Heart left ventricle (tissue), 16 donors: ENCODE data around the gene CDH13. TPM values are rescaled to one million over a fixed set of nuclear protein-coding genes. Genes with fewer than 3 reads are reported as not detected.

Experiments used
- ATAC-seq, 4 donors: fragments of 200-7000 bp; cut with Tn5 transposase; one replicate each; pipeline ENCODE4 v1.9.1; 2020 to 2022; ENCODE audit warnings: moderate library complexity in 4 of 4, mild to moderate bottlenecking in 3 of 4, moderate number of reproducible peaks in 1 of 4
- DNase-seq, 5 donors: peaks; one replicate each; pipeline ENCODE4 v3.0.0-alpha.2; 2020
- H3K27ac ChIP-seq, 12 donors: fragments of 200-600 bp; sonication (generic) in 4 of 12; one replicate each; pipeline versions ENCODE4 v1.5.0 to v1.8.0; 2016 to 2022; ENCODE audit warnings: mild to moderate bottlenecking in 2 of 12
- H3K27me3 ChIP-seq, 9 donors: fragments of 200-600 bp; sonication (generic) in 2 of 9; one replicate each; pipeline versions ENCODE4 v1.5.1 to v1.8.0; 2016 to 2022; ENCODE audit warnings: mild to moderate bottlenecking in 3 of 9
- H3K36me3 ChIP-seq, 9 donors: fragments of 200-600 bp; sonication (generic) in 2 of 9; one replicate each; pipeline versions ENCODE4 v1.5.0 to v1.8.0; 2018 to 2022; ENCODE audit warnings: mild to moderate bottlenecking in 2 of 9
- H3K4me1 ChIP-seq, 12 donors: fragments of 200-600 bp; sonication (generic) in 4 of 12; one replicate each; pipeline versions ENCODE4 v1.5.0 to v1.8.0; 2016 to 2022; ENCODE audit warnings: mild to moderate bottlenecking in 3 of 12
- H3K4me3 ChIP-seq, 12 donors: fragments of 200-600 bp; sonication (generic) in 4 of 12; one replicate each; pipeline versions ENCODE4 v1.5.0 to v1.8.0; 2017 to 2022; ENCODE audit warnings: mild to moderate bottlenecking in 9 of 12, moderate library complexity in 4 of 12
- H3K9me3 ChIP-seq, 12 donors: fragments of 200-600 bp; sonication (generic) in 4 of 12; one replicate each; pipeline versions ENCODE4 v1.5.0 to v1.8.0; 2016 to 2022; ENCODE audit warnings: mild to moderate bottlenecking in 1 of 12
- POLR2A ChIP-seq, 2 donors: fragments of 450-650 bp; IDR thresholded peaks; one replicate each; pipeline ENCODE4 v1.6.1; 2017; ENCODE audit warnings: antibody characterized with exemption in 2 of 2, mild to moderate bottlenecking in 2 of 2, moderate library complexity in 2 of 2
- WGBS, 4 donors: extraction: QIAGEN DNeasy Blood & Tissue Kit in 2 of 4; methylation state at CpG; one replicate each; pipeline versions ENCODE4 v1.1.5 to v1.1.7; 2013 to 2018; 5-methylcytosine and 5-hydroxymethylcytosine counted together
- intact Hi-C, 10 donors: fragments of 100-400 bp; cut with DNase I; formaldehyde crosslinking; loops; one replicate each; pipeline versions ENCODE4 v1.11.1 to v1.14.2; 2022
- polyA plus RNA-seq, 2 donors: library from polyadenylated mRNA; stranded (reverse); fragments of 200-250 nt; gene quantifications; one replicate each; pipeline ENCODE4 v1.2.3, GENCODE V29; 2013
- total RNA-seq, 9 donors: library from RNA; depleted of rRNA in 2 of 9; stranded (reverse); fragments of >200 nt in 2 of 9; fragmentation: NEBNext Ultra II Directional in 3 of 9; extraction: Animal tissue kit (Norgen Biotek cat#: 25700) in 3 of 9; gene quantifications; one replicate each; pipeline versions ENCODE4 v1.1.0 to v1.2.4, GENCODE V29; 2016 to 2023
- TF ChIP-seq, protein P1 (sequence below), 12 donors: fragments of 200-600 bp; sonication (generic) in 4 of 12; IDR thresholded peaks; one replicate each; pipeline versions ENCODE4 v1.5.0 to v1.8.0; 2018 to 2022; ENCODE audit warnings: antibody characterized with exemption in 12 of 12, mild to moderate bottlenecking in 5 of 12
- donor health status: ischemic (EF 13 %, LVEDD 7.1; RV severe dilation, severe dysfunction).
- donor health status: healthy with polysubstance abuse.
- donor health status: DM: no; HTN: yes; CAD: no.
- donor health status: DM: no; HTN: no; CAD: no.
- donor health status: ischemic (EF 25% LVEDD 6.9; RV normal size, moderate dysfunction).
- donor health status: ischemic (EF 25% LVEDD 5.7; RV mildly dilated, moderate dysfunction).
- donor health status: healthy.
- donor health status: DM: yes; HTN: yes; CAD: no.
- donor health status: ischemic (EF 35%, LVEDD 5.7; RV mildly dilated, moderate dysfunction).
- donor health status: nonischemic (EF 11% LVEDD 7.7; RV severe dilation, severe dysfunction).
- donor health status: DM: yes; HTN: yes; CAD: no.
- donor health status: PGD.
- donor health status: ischemic (EF 29% LVEDD 5.4; RV normal size, mild dysfunction).
- donor health status: nonischemic (EF 23%, LVEDD 6.1; RV moderate dilation, normal function).

CDH13 gene
- total and polyA plus RNA-seq, 11 donors, result 15.0 to 172 (median 137) TPM

DNA sequence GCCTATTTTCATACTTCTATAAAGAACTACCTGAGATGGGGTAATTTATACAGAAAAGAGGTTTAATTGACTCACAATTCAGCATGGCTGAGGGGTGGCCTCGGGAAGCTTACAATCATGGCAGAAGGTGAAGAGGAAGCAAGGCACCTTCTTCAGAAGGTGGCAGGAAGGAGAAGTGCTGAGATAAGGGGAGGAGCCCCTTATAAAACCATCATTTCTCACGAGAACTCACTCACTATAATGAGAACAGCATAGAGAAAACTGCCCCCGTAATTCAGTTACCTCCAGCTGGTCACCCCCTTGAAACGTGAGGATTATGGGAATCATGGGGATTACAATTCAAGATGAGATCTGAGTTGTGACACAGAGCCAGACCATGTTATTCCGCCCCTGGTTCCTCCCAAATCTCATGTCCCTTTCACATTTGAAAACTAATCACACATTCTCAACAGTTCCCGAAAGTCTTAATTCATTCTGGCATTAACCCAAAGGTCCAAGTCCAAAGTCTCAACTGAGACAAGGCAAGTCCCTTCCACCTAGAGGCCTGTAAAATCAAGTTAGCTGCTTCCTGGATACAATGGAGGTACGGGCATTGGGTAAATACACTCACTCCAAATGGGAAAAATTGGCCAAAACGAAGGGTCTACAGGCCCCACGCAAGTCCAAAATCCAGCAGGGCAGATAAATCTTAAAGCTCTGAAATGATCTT is 237.7 kb downstream of the CDH13 start:
- ATAC-seq, result no peak
- H3K36me3 ChIP-seq, result peaks cover 0 to 3% (median 0%) of the 10 kb centered on the region in 9 donors
- H3K27ac ChIP-seq, result no peak overlapping the region
- TF ChIP-seq, protein P1, sequence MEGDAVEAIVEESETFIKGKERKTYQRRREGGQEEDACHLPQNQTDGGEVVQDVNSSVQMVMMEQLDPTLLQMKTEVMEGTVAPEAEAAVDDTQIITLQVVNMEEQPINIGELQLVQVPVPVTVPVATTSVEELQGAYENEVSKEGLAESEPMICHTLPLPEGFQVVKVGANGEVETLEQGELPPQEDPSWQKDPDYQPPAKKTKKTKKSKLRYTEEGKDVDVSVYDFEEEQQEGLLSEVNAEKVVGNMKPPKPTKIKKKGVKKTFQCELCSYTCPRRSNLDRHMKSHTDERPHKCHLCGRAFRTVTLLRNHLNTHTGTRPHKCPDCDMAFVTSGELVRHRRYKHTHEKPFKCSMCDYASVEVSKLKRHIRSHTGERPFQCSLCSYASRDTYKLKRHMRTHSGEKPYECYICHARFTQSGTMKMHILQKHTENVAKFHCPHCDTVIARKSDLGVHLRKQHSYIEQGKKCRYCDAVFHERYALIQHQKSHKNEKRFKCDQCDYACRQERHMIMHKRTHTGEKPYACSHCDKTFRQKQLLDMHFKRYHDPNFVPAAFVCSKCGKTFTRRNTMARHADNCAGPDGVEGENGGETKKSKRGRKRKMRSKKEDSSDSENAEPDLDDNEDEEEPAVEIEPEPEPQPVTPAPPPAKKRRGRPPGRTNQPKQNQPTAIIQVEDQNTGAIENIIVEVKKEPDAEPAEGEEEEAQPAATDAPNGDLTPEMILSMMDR (IDR thresholded peaks at IDR 0.05), result no peak
- no peaks in the 10 kb centered on the region for H3K27me3 ChIP-seq
- no peak overlapping the region for H3K4me3 ChIP-seq
- H3K4me1 ChIP-seq, result peaks cover 0 to 13% (median 0%) of the 10 kb centered on the region in 12 donors
- H3K9me3 ChIP-seq, result peaks cover 0 to 5% (median 0%) of the 10 kb centered on the region in 12 donors
- no peak for DNase-seq
- intact Hi-C loops, result loop anchor here in 1 of 10 donors (10.0 kb wide), 1 partner anchor 60 kb away; no protein-coding TSS in a partner anchor
- WGBS, 4 donors, result 92 to 96% (median 94%) methylated on average over 9 of the region's 9 CpGs

DNA sequence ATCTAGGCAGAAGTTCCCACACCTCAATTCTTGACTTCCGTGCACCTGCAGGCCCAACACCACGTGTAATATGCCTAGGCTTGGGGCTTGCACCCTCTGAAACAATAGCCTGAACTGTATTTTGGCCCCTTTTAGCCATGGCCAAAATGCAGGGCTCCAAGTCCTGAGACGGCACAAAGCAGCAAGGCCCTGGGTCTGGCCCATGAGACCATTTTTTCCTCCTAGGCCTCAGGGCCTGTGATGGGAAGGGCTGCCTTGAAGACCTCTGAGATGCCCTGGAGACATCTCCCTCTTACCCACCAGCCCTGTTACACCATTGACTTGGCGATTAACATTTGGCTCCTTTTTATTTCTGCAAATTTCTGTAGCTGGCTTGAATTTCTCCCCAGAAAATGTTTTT is 238.6 kb downstream of the CDH13 start:
- Histone ChIP-seq H3K9me3 (peaks cover 0 to 5% (median 0%) of the 10 kb centered on the region in 12 donors), H3K4me3 (no peak overlapping the region), H3K4me1 (peaks cover 0 to 13% (median 0%) of the 10 kb centered on the region in 12 donors), H3K27me3 (no peaks in the 10 kb centered on the region), H3K27ac (no peak overlapping the region), H3K36me3 (no peaks in the 10 kb centered on the region)
- TF ChIP-seq POLR2A (IDR thresholded peaks at IDR 0.05), result no peak
- TF ChIP-seq, protein P1 (IDR thresholded peaks at IDR 0.05), result no peak
- no peak for ATAC-seq
- 83 to 88% (median 83%) methylated on average over 4 of the region's 4 CpGs for WGBS, 4 donors
- intact Hi-C loops, result loop anchor here in 1 of 10 donors (10.0 kb wide), 1 partner anchor 59 kb away; no protein-coding TSS in a partner anchor
- no peak for DNase-seq

DNA sequence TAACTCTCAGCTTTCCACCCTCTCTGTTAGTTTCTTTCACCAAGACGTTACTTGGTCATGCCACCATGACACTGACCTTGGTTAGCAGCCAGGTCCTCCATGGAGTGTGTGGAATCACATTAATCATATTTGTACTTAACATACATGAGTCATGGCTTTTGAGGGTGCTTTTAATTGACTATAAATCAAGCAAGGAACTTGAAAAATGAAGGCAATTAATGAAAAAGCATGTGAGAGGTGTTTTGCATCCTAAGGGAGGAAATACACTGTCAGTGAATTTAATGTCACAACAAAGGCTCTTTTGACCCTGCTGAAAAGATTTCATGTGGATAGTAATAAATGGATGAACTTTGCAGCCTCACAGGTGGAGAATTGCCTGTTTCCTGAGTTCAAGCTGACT is 240.7 kb downstream of the CDH13 start:
- no peak overlapping the region for H3K4me3 ChIP-seq
- 54 to 76% (median 64%) methylated on average over 1 of the region's 1 CpG for WGBS, 4 donors
- peaks cover 0 to 16% (median 5%) of the 10 kb centered on the region in 12 donors for H3K9me3 ChIP-seq
- H3K4me1 ChIP-seq, result peaks cover 0 to 13% (median 0%) of the 10 kb centered on the region in 12 donors
- TF ChIP-seq, protein P1 (IDR thresholded peaks at IDR 0.05), result no peak
- no peak for TF ChIP-seq POLR2A (IDR thresholded peaks at IDR 0.05)
- no peak overlapping the region for H3K27ac ChIP-seq
- DNase-seq (no peak), ATAC-seq (no peak)
- intact Hi-C loops, result loop anchor here in 1 of 10 donors (10.0 kb wide), 1 partner anchor 57 kb away; no protein-coding TSS in a partner anchor
- no peaks in the 10 kb centered on the region for H3K27me3 ChIP-seq
- H3K36me3 ChIP-seq, result no peaks in the 10 kb centered on the region

DNA sequence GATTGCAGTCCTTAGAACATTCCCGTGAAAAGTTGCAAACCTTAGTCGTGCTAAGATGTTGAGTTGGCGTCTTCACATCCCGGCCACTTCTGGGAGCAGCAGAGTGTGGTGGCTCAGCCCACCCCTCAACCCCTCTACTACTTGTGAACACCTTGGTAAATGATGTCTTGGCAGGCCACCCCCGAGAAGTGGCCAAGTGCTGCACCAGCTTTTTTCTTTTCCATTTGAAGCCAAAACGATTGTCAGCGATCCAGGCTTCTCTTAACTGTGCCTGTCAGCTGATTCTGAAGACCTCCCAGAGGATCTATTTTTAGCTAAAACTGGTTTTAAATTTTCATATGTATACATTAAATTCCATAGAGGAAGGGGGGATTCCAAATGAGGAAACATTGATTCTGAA is 247.5 kb downstream of the CDH13 start:
- Histone ChIP-seq H3K4me3 (no peak overlapping the region), H3K9me3 (peaks cover 0 to 12% (median 2%) of the 10 kb centered on the region in 12 donors), H3K4me1 (peaks cover 0 to 17% (median 7%) of the 10 kb centered on the region in 12 donors), H3K27me3 (no peaks in the 10 kb centered on the region), H3K27ac (peak overlapping the region in 4 of 12 donors; percentile 11 to 53 (median 37)), H3K36me3 (no peaks in the 10 kb centered on the region)
- 31 to 49% (median 42%) methylated on average over 6 to 7 of the region's 7 CpGs for WGBS, 4 donors
- DNase-seq (peak in 1 of 5 donors; percentile 19), ATAC-seq (peak in 3 of 4 donors; percentile 49 to 59 (median 50))
- intact Hi-C loops, result loop anchor here in 1 of 10 donors (10.0 kb wide), 1 partner anchor 571 kb away; no protein-coding TSS in a partner anchor
- TF ChIP-seq, protein P1 (IDR thresholded peaks at IDR 0.05), result no peak
- no peak for TF ChIP-seq POLR2A (IDR thresholded peaks at IDR 0.05)
